GM10266 (cell line): ENCODE results near the gene MPP7.

Experiments used
- DNase-seq: peaks from one replicate; pipeline ENCODE4 v3.0.0; 2012; ENCODE audit errors: extremely low spot score
- TF ChIP-seq, protein P1 (sequence below): IDR thresholded peaks from 2 replicates; pipeline ENCODE4 v1.5.1; 2012; ENCODE audit warnings: mild to moderate bottlenecking, low read depth; ENCODE audit not compliant: control insufficient read depth, insufficient read depth; ENCODE audit errors: missing control alignments

MPP7 gene

GRCh38 chr10:28253169-28253785 lies 49.6 kb downstream of the MPP7 start:
- TF ChIP-seq, protein P1, sequence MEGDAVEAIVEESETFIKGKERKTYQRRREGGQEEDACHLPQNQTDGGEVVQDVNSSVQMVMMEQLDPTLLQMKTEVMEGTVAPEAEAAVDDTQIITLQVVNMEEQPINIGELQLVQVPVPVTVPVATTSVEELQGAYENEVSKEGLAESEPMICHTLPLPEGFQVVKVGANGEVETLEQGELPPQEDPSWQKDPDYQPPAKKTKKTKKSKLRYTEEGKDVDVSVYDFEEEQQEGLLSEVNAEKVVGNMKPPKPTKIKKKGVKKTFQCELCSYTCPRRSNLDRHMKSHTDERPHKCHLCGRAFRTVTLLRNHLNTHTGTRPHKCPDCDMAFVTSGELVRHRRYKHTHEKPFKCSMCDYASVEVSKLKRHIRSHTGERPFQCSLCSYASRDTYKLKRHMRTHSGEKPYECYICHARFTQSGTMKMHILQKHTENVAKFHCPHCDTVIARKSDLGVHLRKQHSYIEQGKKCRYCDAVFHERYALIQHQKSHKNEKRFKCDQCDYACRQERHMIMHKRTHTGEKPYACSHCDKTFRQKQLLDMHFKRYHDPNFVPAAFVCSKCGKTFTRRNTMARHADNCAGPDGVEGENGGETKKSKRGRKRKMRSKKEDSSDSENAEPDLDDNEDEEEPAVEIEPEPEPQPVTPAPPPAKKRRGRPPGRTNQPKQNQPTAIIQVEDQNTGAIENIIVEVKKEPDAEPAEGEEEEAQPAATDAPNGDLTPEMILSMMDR, result no peak
- DNase-seq, result no peak
